Lung (tissue), 12 donors: ENCODE measurements around the gene OVOL1. TPM values are rescaled to one million over a fixed set of nuclear protein-coding genes. Genes with fewer than 3 reads are reported as not detected.
"Not testable (repeated sequence)": the region's sequence is repeated elsewhere in the genome, so short reads cannot be mapped to it uniquely, and the experiment has no call there.

ENCODE experiments used
- ATAC-seq: fragments of 200-7000 bp; cut with Tn5 transposase; one replicate; pipeline ENCODE4 v1.9.1; 2020; ENCODE audit warnings: moderate number of reproducible peaks; ENCODE audit not compliant: insufficient read depth, low FRiP score
- DNase-seq, 3 donors: peaks; one replicate each; pipeline ENCODE4 v3.0.0-alpha.2; 2013 to 2017
- H3K27ac ChIP-seq, 2 donors: one replicate each; pipeline ENCODE4 v1.5.1; 2013; ENCODE audit warnings: mild to moderate bottlenecking in 2 of 2, moderate library complexity in 2 of 2, control low read depth in 1 of 2, inconsistent platforms in 1 of 2, low read depth in 1 of 2, low read length in 1 of 2
- H3K27me3 ChIP-seq, 3 donors: one replicate each; pipeline ENCODE4 v1.5.1; 2013; ENCODE audit warnings: low read length in 2 of 3; ENCODE audit not compliant: control insufficient read depth in 3 of 3, insufficient read depth in 3 of 3
- H3K36me3 ChIP-seq, 4 donors: one replicate each; pipeline ENCODE4 v1.5.1; 2013; ENCODE audit warnings: low read length in 4 of 4, mild to moderate bottlenecking in 1 of 4, moderate library complexity in 1 of 4; ENCODE audit not compliant: control insufficient read depth in 4 of 4, insufficient read depth in 4 of 4
- H3K4me1 ChIP-seq, 5 donors: one replicate each; pipeline ENCODE4 v1.5.1; 2013; ENCODE audit warnings: low read length in 5 of 5, mild to moderate bottlenecking in 2 of 5, moderate library complexity in 1 of 5; ENCODE audit not compliant: control insufficient read depth in 5 of 5, insufficient read depth in 5 of 5
- H3K4me3 ChIP-seq: one replicate; pipeline ENCODE4 v1.5.1; 2013; ENCODE audit warnings: mild to moderate bottlenecking, control low read depth, moderate library complexity
- H3K9ac ChIP-seq, 2 donors: one replicate each; pipeline ENCODE4 v1.5.1; 2013; ENCODE audit warnings: low read length in 2 of 2, control low read depth in 1 of 2; ENCODE audit not compliant: insufficient read depth in 1 of 2
- H3K9me3 ChIP-seq, 4 donors: one replicate each; pipeline ENCODE4 v1.5.1; 2013; ENCODE audit warnings: low read length in 3 of 4, mild to moderate bottlenecking in 1 of 4, moderate library complexity in 1 of 4; ENCODE audit not compliant: control insufficient read depth in 4 of 4, insufficient read depth in 3 of 4
- whole genome bisulfite sequencing, 2 donors: extraction: QIAGEN DNeasy Blood & Tissue Kit; methylation state at CpG; one replicate each; pipeline ENCODE4 v1.1.7; 2013; 5-methylcytosine and 5-hydroxymethylcytosine counted together
- polyA plus RNA-seq, 2 donors: library from polyadenylated mRNA; stranded (reverse); fragments of 200-250 nt; gene quantifications; one replicate each; pipeline ENCODE4 v1.2.1, GENCODE V29; 2013
- total RNA-seq, 2 donors: library from RNA; depleted of rRNA in 1 of 2; stranded (reverse); fragments of >200 nt in 1 of 2; gene quantifications; one replicate each; pipeline ENCODE4 v1.2.1, GENCODE V29; 2014 to 2021
- TF ChIP-seq, protein P1 (sequence below): IDR thresholded peaks from 2 replicates; pipeline ENCODE4 v1.5.1; 2012; ENCODE audit warnings: mild to moderate bottlenecking; ENCODE audit errors: control extremely low read depth, extremely low read depth
- donor health status: control.
- donor health status: control.
- donor health status: Bipolar disorder and iron deficiency.
- donor health status: healthy.
- donor health status: DM: yes; HTN: yes; CAD: no.

OVOL1 gene
- total and polyA plus RNA-seq, 4 donors, result 0.17 to 1.4 (median 0.87) TPM

DNA sequence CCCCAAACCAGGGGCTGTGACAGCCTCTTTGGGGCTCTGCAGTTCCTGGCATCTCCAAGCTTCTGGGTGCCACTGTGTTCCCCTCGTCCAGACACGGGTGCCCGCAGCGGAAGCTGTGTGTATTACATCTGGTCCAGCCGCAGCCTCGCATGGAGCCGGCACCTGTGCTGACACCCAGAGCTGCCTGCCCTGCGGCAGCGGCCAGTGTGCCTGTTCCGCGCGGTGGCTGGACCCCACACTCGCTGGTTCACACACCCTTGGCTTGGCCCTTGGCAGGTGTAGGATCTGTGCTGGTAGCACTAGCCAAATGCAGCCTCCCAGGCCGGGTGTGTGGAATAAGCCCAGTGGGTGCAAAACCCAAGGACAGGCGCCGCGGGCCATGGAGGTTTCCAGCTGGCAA is 41.8 kb upstream of the OVOL1 start:
- H3K4me3 ChIP-seq, result no peak overlapping the region
- no peak overlapping the region for H3K9ac ChIP-seq
- H3K27ac ChIP-seq, result no peak overlapping the region
- no peaks in the 10 kb centered on the region for H3K36me3 ChIP-seq
- no peaks in the 10 kb centered on the region for H3K4me1 ChIP-seq
- DNase-seq (no peak), ATAC-seq (no peak)
- 92 to 96% methylated on average over 17 of the region's 17 CpGs for WGBS, 2 donors
- peaks cover 0 to 8% (median 4%) of the 10 kb centered on the region in 3 donors for H3K27me3 ChIP-seq
- TF ChIP-seq, protein P1, sequence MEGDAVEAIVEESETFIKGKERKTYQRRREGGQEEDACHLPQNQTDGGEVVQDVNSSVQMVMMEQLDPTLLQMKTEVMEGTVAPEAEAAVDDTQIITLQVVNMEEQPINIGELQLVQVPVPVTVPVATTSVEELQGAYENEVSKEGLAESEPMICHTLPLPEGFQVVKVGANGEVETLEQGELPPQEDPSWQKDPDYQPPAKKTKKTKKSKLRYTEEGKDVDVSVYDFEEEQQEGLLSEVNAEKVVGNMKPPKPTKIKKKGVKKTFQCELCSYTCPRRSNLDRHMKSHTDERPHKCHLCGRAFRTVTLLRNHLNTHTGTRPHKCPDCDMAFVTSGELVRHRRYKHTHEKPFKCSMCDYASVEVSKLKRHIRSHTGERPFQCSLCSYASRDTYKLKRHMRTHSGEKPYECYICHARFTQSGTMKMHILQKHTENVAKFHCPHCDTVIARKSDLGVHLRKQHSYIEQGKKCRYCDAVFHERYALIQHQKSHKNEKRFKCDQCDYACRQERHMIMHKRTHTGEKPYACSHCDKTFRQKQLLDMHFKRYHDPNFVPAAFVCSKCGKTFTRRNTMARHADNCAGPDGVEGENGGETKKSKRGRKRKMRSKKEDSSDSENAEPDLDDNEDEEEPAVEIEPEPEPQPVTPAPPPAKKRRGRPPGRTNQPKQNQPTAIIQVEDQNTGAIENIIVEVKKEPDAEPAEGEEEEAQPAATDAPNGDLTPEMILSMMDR, result no peak
- H3K9me3 ChIP-seq, result no peaks in the 10 kb centered on the region

DNA sequence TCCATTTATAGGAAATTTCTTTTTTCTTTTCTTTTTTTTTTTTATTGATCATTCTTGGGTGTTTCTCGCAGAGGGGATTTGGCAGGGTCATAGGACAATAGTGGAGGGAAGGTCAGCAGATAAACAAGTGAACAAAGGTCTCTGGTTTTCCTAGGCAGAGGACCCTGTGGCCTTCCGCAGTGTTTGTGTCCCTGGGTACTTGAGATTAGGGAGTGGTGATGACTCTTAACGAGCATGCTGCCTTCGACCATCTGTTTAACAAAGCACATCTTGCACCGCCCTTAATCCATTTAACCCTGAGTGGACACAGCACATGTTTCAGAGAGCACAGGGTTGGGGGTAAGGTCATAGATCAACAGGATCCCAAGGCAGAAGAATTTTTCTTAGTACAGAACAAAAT is 24.7 kb upstream of the OVOL1 start:
- 72 to 76% methylated on average over 5 of the region's 5 CpGs for WGBS, 2 donors
- H3K27ac ChIP-seq, result not testable (repeated sequence)

DNA sequence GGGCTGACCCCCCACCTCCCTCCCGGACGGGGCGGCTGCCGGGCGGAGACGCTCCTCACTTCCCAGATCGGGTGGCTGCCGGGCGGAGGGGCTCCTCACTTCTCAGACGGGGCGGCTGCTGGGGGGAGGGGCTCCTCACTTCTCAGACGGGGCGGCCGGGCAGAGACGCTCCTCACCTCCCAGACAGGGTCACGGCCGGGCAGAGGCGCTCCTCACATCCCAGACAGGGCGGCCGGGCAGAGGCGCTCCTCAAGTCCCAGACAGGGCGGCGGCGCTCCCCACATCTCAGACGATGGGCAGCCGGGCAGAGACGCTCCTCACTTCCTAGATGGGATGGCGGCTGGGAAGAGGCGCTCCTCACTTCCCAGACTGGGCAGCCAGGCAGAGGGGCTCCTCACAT is 24.0 kb upstream of the OVOL1 start:
- not testable (repeated sequence) for DNase-seq, H3K9ac ChIP-seq, H3K4me3 ChIP-seq, ATAC-seq, H3K27me3 ChIP-seq, H3K36me3 ChIP-seq, H3K9me3 ChIP-seq, H3K27ac ChIP-seq, H3K4me1 ChIP-seq
- 92 to 95% methylated on average over 15 to 29 of the region's 29 CpGs for WGBS, 2 donors

More for the DNA sequence above, 24.7 kb upstream of the OVOL1 start:
- H3K9ac ChIP-seq, H3K27me3 ChIP-seq, H3K9me3 ChIP-seq, H3K4me1 ChIP-seq, H3K4me3 ChIP-seq, H3K36me3 ChIP-seq, ATAC-seq, DNase-seq: not testable (repeated sequence)

DNA sequence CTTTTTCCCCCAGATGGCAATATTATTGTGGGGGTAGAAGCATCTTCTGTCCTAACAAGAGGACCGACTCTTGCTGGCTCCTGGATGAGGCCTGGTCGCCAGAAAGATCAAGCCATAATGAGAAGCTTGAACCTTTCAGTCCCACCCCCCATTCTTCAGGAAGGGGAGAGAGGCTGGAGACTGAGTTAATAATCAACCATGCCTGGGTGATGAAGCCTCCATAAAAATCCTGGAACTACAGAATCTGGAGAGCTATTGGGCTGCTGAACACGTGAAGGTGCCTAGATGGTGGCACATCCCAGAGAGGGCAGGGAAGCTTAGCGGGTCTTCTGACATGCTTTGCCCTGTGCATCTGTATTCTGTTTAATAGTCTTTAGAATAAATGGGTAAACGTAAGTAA is 22.4 kb upstream of the OVOL1 start:
- H3K9ac ChIP-seq, result no peak overlapping the region
- H3K9me3 ChIP-seq, result no peaks in the 10 kb centered on the region
- no peaks in the 10 kb centered on the region for H3K36me3 ChIP-seq
- DNase-seq (peak in 1 of 3 donors; percentile 52), ATAC-seq (no peak)
- no peak overlapping the region for H3K4me3 ChIP-seq
- TF ChIP-seq, protein P1, result no peak
- 66 to 81% methylated on average over 5 of the region's 5 CpGs for WGBS, 2 donors
- peaks cover 0 to 2% (median 2%) of the 10 kb centered on the region in 3 donors for H3K27me3 ChIP-seq
- no peak overlapping the region for H3K27ac ChIP-seq
- no peaks in the 10 kb centered on the region for H3K4me1 ChIP-seq

DNA sequence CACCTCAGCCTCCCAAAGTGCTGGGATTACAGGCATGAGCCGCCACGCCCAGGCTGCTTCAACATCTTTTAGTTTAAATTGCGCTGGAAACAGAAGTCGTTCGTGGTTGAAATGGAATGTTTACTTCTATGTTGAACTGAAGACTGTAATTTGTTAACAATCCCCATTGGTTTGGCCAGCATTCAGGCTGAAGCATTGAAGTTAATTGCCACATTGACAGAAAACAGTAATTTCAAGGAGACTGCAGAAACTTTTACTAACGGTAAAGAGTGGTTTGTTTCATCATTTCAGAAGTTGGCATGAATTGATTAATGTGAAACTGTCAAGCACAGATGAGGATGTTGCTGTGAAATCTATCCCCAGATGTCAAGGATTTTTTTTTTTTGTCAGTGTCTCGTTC is 20.3 kb upstream of the OVOL1 start:
- no peak overlapping the region for H3K4me3 ChIP-seq
- H3K36me3 ChIP-seq, result no peaks in the 10 kb centered on the region
- DNase-seq (peak in 1 of 3 donors; percentile 11), ATAC-seq (no peak)
- H3K4me1 ChIP-seq, result no peaks in the 10 kb centered on the region
- TF ChIP-seq, protein P1, result no peak
- peaks cover 0 to 2% (median 0%) of the 10 kb centered on the region in 3 donors for H3K27me3 ChIP-seq
- no peak overlapping the region for H3K9ac ChIP-seq
- H3K9me3 ChIP-seq, result no peaks in the 10 kb centered on the region
- no peak overlapping the region for H3K27ac ChIP-seq
- 15 to 35% methylated on average over 7 of the region's 7 CpGs for WGBS, 2 donors
